HEK293T (cell line): Measurements from ENCODE around the gene PHAF1.
A peak's percentile ranks its signal among the peaks of the same experiment; 100 is the strongest.

Experiments used
- CTCF ChIA-PET: fragments of 350-600 bp; formaldehyde crosslinking; extraction: SDS; loops from one replicate; lab custom pipeline; 2021; ENCODE audit warnings: antibody characterized with exemption, inconsistent platforms; lab: Yijun Ruan, JAX
- POLR2A ChIA-PET: fragments of 350-600 bp; formaldehyde crosslinking; extraction: SDS; loops from one replicate; lab custom pipeline; 2020; ENCODE audit warnings: antibody characterized with exemption, inconsistent platforms; lab: Yijun Ruan, JAX
- DNase-seq: peaks from one replicate; pipeline ENCODE4 v3.0.0; 2012; ENCODE audit warnings: mixed read lengths; ENCODE audit errors: extremely low spot score
- ARNT ChIP-seq: fragments of 450-650 bp; IDR thresholded peaks from 2 replicates; pipeline ENCODE4 v1.6.1; 2017; ENCODE audit warnings: mild to moderate bottlenecking
- BHLHE40 ChIP-seq: fragments of 450-650 bp; IDR thresholded peaks from 2 replicates; pipeline ENCODE4 v1.6.1; 2016; ENCODE audit warnings: mild to moderate bottlenecking, moderate library complexity, borderline replicate concordance
- CTBP1 ChIP-seq: fragments of 450-650 bp; IDR thresholded peaks from 2 replicates; pipeline ENCODE4 v1.6.1; 2016; ENCODE audit warnings: borderline replicate concordance
- ELF4 ChIP-seq: fragments of 450-650 bp; IDR thresholded peaks from 2 replicates; pipeline ENCODE4 v1.6.1; 2017; ENCODE audit warnings: antibody characterized with exemption
- FOXA1 ChIP-seq: fragments of 450-650 bp; IDR thresholded peaks from 2 replicates; pipeline ENCODE4 v1.6.1; 2016; ENCODE audit warnings: mild to moderate bottlenecking
- FOXK2 ChIP-seq: fragments of 450-650 bp; IDR thresholded peaks from 2 replicates; pipeline ENCODE4 v1.6.1; 2016; ENCODE audit warnings: mild to moderate bottlenecking
- FOXM1 ChIP-seq: fragments of 450-650 bp; IDR thresholded peaks from 2 replicates; pipeline ENCODE4 v1.6.1; 2017; ENCODE audit warnings: mild to moderate bottlenecking, borderline replicate concordance
- HDGF ChIP-seq: fragments of 450-650 bp; IDR thresholded peaks from 2 replicates; pipeline ENCODE4 v1.6.1; 2017; ENCODE audit warnings: antibody characterized with exemption, borderline replicate concordance
- L3MBTL2 ChIP-seq: fragments of 450-650 bp; conservative IDR thresholded peaks from 2 replicates; pipeline ENCODE4 v1.6.1; 2016; ENCODE audit warnings: mild to moderate bottlenecking
- LEF1 ChIP-seq: fragments of 450-650 bp; IDR thresholded peaks from 2 replicates; pipeline ENCODE4 v1.6.1; 2017; ENCODE audit warnings: mild to moderate bottlenecking, borderline replicate concordance
- NFRKB ChIP-seq: fragments of 450-650 bp; IDR thresholded peaks from 2 replicates; pipeline ENCODE4 v1.6.1; 2016; ENCODE audit warnings: mild to moderate bottlenecking, moderate library complexity
- SP1 ChIP-seq: fragments of 450-650 bp; IDR thresholded peaks from 2 replicates; pipeline ENCODE4 v1.6.1; 2017
- SUZ12 ChIP-seq: fragments of 450-650 bp; IDR thresholded peaks from 2 replicates; pipeline ENCODE4 v1.6.1; 2016; ENCODE audit warnings: mild to moderate bottlenecking
- TARDBP ChIP-seq: fragments of 450-650 bp; IDR thresholded peaks from 2 replicates; pipeline ENCODE4 v1.6.1; 2016
- ZNF384 ChIP-seq: fragments of 450-650 bp; IDR thresholded peaks from 2 replicates; pipeline ENCODE4 v1.6.1; 2016
- TF ChIP-seq, protein P1 (sequence below): fragments of 450-650 bp; IDR thresholded peaks from 2 replicates; pipeline ENCODE4 v1.6.1; 2016

The PHAF1 gene

DNA sequence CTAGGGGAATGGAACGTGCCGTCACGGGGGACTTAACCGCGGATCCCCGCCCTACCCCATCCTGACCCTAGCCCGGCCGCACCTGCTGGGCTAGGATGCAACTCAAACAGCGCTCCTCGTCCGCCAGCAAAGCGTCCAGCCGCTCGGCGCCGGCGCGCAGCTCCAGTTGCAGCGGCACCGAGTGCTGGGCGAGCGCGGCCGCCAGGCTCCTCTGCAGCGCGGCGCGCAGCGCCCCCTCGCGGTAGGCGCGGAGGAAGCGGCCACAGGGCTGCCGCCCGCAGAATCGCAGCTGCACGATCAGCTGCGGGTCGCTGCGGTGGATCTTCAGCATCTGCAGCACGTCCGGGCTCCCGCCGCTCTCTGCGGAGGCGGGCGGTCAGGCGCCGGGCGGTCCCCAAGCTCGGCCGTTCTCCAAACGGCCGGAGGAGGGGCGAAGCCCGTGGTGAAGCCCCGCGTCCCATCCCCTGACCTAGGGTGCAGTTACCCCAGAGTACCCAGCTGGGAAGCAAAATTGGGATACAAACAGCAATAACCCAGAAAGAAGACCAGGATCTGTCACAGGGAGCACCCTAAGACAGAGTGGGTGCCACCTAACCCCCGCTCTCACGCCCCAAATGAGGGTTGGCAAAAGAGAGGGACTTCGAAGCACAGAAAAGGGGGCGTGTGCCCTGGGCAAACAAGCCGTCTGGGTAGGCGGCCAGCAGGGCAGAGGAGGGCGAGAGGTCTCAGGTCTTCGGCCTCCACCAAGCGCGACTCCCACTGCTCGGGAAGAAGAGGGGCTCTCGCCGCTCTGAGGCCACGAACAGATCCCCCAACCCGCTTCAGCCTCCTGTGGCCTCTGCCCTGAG, 45.8 kb downstream of the PHAF1 start:
- ChIA-PET CTCF (interaction anchor here (0.5 to 2.6 kb wide), 31 partner anchors 12 to 1046 kb away, joined by 3 to 18 read pairs (median 4); partner anchors contain the start of gene NOL3), POLR2A (interaction anchor here (0.9 to 2.0 kb wide), 4 partner anchors 136 to 194 kb away, joined by 3 to 8 read pairs (median 6); partner anchors contain the start of gene CES3)
- DNase-seq: peak; percentile 91
- TF ChIP-seq LEF1 (no peak), NFRKB (no peak), L3MBTL2 (no peak), CTBP1 (no peak), TARDBP (no peak), ELF4 (no peak), FOXM1 (no peak), ARNT (no peak), FOXA1 (no peak), FOXK2 (no peak), HDGF (no peak), SP1 (no peak), ZNF384 (no peak), SUZ12 (no peak), BHLHE40 (no peak)
- TF ChIP-seq, protein P1, sequence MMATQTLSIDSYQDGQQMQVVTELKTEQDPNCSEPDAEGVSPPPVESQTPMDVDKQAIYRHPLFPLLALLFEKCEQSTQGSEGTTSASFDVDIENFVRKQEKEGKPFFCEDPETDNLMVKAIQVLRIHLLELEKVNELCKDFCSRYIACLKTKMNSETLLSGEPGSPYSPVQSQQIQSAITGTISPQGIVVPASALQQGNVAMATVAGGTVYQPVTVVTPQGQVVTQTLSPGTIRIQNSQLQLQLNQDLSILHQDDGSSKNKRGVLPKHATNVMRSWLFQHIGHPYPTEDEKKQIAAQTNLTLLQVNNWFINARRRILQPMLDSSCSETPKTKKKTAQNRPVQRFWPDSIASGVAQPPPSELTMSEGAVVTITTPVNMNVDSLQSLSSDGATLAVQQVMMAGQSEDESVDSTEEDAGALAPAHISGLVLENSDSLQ: no peak

DNA sequence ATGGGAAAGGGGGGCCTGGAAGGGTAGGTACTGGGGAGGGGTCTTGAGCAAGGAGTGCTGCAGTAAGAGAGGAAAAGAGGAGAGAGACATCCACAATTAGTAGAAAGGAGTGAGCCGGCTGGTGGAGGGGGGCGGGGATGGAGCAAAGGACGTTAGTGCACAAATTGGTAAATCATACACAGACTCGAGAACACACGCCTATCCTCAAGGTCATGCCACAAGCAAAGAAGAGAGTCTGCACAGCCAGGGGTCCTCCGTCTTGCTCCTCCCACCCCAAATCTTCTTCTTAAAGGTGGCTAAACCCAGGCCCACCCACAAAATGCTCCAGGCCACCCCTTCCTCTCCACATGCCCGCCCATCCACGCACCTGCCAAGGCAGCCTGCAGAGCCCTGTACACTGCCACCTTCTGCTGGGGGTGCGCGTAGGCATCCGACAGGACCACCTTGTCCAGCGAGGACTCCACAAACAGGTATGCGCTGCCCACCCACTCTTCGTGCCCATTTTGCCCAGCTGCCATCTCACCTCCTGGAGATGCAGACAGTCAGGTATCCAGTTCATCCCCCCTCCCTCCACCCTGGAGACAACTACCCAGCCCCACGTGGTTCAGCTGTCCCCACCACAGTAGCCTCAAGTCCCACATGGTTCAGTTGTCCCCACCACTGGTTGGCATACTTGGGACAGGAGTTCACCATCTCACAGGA, 46.6 kb downstream of the PHAF1 start:
- TF ChIP-seq FOXA1 (no peak), ZNF384 (no peak), NFRKB (no peak), ARNT (no peak), L3MBTL2 (no peak), SP1 (no peak)
- TF ChIP-seq, protein P1: no peak
- ChIA-PET CTCF (interaction anchor here (1.0 to 2.5 kb wide), 8 partner anchors 13 to 197 kb away, joined by 3 to 18 read pairs (median 5); partner anchors contain the start of gene NOL3), POLR2A (no interaction called here)
- DNase-seq: no peak

DNA sequence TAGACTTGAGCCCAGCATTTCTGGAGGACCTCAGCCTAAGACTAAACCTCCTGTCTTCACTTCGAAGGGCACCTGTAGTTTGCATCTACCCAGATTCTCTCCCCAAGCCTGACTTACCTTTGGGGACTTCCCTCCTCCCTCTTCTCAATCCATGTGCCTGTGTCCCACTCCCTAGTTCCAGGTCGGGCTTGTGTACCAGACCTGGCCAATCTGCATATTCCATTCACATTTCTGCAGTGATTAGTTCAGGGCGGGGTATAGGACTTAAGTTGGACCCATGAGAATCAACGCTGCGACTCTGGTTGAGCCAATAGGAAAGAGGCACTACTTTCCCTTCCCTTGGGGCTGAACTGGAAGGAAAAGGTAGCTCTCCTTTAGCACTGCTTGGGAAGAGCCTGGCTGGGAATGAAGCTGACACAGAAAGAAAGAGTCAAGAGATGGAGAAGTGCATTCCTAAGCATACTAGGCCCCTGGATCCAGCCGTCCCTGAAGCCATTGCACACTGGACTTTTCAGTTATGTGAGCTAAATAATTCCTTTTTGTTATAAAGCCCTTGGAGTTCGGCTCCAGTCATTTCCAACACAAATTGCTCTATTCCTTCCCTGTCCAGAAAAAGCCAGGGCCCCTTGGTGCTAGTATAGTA, 47.5 kb downstream of the PHAF1 start:
- TF ChIP-seq ELF4: no peak
- TF ChIP-seq FOXM1: no peak
- TF ChIP-seq L3MBTL2: no peak
- no peak for TF ChIP-seq HDGF
- no peak for TF ChIP-seq TARDBP
- no peak for TF ChIP-seq ZNF384
- no peak for TF ChIP-seq SUZ12
- TF ChIP-seq BHLHE40: no peak
- TF ChIP-seq LEF1: no peak
- TF ChIP-seq, protein P1: no peak
- TF ChIP-seq NFRKB: no peak
- TF ChIP-seq CTBP1: no peak
- no peak for TF ChIP-seq FOXK2
- no peak for TF ChIP-seq SP1
- no peak for TF ChIP-seq ARNT
- no peak for TF ChIP-seq FOXA1
- ChIA-PET POLR2A (interaction anchor here (0.7 to 1.4 kb wide), 2 partner anchors 13 to 28 kb away, joined by 3 read pairs; partner anchors contain the start of gene NOL3), CTCF (interaction anchor here (0.8 to 1.8 kb wide), 4 partner anchors 12 to 197 kb away, joined by 3 to 5 read pairs (median 5); partner anchors contain the start of gene NOL3)
- no peak for DNase-seq

DNA sequence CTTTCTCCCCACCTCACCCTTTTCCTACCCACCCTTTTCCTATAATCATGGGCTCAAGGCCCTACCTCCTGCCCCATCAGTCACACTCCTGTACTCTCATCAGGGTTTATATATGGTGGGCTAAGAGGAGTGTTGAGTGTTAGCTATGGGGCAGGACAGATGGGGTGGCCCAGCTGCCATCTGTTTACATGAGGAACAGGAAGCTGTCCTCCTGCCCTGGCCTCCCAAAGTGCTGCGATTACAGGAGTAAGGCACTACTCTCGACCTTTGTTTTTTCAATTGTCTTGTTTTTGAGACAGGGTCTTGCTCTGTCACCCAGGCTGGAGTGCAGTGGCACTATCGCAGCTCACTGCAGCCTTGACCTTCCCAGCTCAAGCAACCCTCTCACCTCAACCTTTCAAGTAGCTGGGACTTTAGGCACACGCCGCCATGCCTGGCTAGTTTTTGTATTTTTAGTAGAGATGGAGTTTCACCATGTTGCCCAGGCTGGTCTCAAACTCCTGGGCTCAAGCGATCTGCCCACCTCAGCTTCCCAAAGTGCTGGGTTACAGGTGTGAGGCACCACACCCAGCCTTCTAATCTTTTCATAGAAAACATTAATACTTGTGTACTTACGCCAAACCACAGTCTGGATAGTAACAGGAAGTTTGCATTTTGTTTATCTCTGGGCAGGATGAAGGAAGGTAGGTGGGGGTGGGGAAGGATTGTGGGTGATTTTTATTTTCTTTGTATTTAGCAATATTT, 48.3 kb downstream of the PHAF1 start:
- CTCF ChIA-PET: interaction anchor here (0.7 to 3.1 kb wide), 7 partner anchors 11 to 140 kb away, joined by 3 to 19 read pairs (median 5); partner anchors contain the start of gene NOL3
- POLR2A ChIA-PET: interaction anchor here (0.6 to 1.6 kb wide), 5 partner anchors 13 to 145 kb away, joined by 3 to 4 read pairs (median 3); partner anchors contain the start of gene NOL3

More for the DNA sequence above, 48.3 kb downstream of the PHAF1 start:
- TF ChIP-seq BHLHE40 (no peak), HDGF (no peak), SP1 (no peak), FOXM1 (no peak), NFRKB (no peak), ZNF384 (no peak), LEF1 (no peak), L3MBTL2 (no peak), ARNT (no peak), CTBP1 (no peak), SUZ12 (no peak)
- TF ChIP-seq, protein P1: no peak
- DNase-seq: no peak
